SU-DHL-6 (cell line): ENCODE measurements around the gene STK32B.

Source experiments
- CTCF ChIP-seq: fragments of 200-600 bp; sonication (generic); IDR thresholded peaks from one replicate; pipeline ENCODE4 v1.5.1; 2017; ENCODE audit warnings: antibody characterized with exemption, mild to moderate bottlenecking, low read length, moderate library complexity; ENCODE audit not compliant: insufficient read depth, poor library complexity, severe bottlenecking
- EZH2phosphoT487 ChIP-seq: fragments of 200-600 bp; sonication (generic), shearing (Covaris generic); conservative IDR thresholded peaks from 2 replicates; pipeline ENCODE4 v1.6.1; 2018; ENCODE audit warnings: mild to moderate bottlenecking, antibody characterized with exemption, low read length, moderate library complexity, mixed read lengths

GRCh38 chr4:5371415-5372190, 320.3 kb downstream of the STK32B start:
- TF ChIP-seq CTCF (no peak), EZH2phosphoT487 (no peak)
